Measurements from ENCODE around the gene CD79B.
A peak's percentile ranks its signal among the peaks of the same experiment; 100 is the strongest.

The CD79B gene

GRCh38 chr17:63931981-63932561 lies at the start of gene CD79B:
TSS of gene CD79B (minus strand) at chr17:63932331. CDS start at chr17:63932261, 70 bp downstream.
- peak; percentile 23 to 62 for DNase-seq

GRCh38 chr17:63978272-63979200 lies 46.4 kb upstream of the CD79B start:
- DNase-seq, result no peak

GRCh38 chr17:63976702-63977101 lies 44.6 kb upstream of the CD79B start:
- no peak for DNase-seq

- DNase-seq, result no peak
These were observed 43.5 kb upstream of the CD79B start for GRCh38 chr17:63975541-63976092.

- no peak for DNase-seq
These were observed 42.6 kb upstream of the CD79B start for GRCh38 chr17:63974594-63975192.

- DNase-seq, result no peak
These were observed 41.9 kb upstream of the CD79B start for GRCh38 chr17:63973930-63974593.

- no peak for DNase-seq
These were observed 41.1 kb upstream of the CD79B start for GRCh38 chr17:63973247-63973646.

GRCh38 chr17:63972796-63973195 lies 40.7 kb upstream of the CD79B start, which contains the start of gene SCN4A:
TSS of gene SCN4A (minus strand) at chr17:63972918. CDS start at chr17:63972841, 77 bp downstream.
- DNase-seq, result no peak

GRCh38 chr17:63969278-63969677 lies 37.1 kb upstream of the CD79B start:
- DNase-seq, result no peak

- no peak for DNase-seq
These were observed 35.8 kb upstream of the CD79B start for GRCh38 chr17:63967953-63968352.

GRCh38 chr17:63966646-63967264 lies 34.6 kb upstream of the CD79B start:
- DNase-seq, result peak in 1 of 2 donors; percentile 33

GRCh38 chr17:63963123-63963522 lies 31.0 kb upstream of the CD79B start:
- DNase-seq, result no peak

- DNase-seq, result no peak
These were observed 30.2 kb upstream of the CD79B start for GRCh38 chr17:63962298-63962744.

- peak; percentile 55 to 72 for DNase-seq
These were observed 29.5 kb upstream of the CD79B start for GRCh38 chr17:63961355-63962212.

GRCh38 chr17:63960430-63960829 lies 28.3 kb upstream of the CD79B start:
- DNase-seq, result no peak

GRCh38 chr17:63960006-63960405 lies 27.9 kb upstream of the CD79B start:
- DNase-seq, result no peak

- no peak for DNase-seq
These were observed 24.3 kb upstream of the CD79B start for GRCh38 chr17:63956296-63956920.

- no peak for DNase-seq
These were observed 23.7 kb upstream of the CD79B start for GRCh38 chr17:63955791-63956190.

- no peak for DNase-seq
These were observed 23.1 kb upstream of the CD79B start for GRCh38 chr17:63955232-63955631.

GRCh38 chr17:63954402-63955063 lies 22.4 kb upstream of the CD79B start:
- peak; percentile 44 to 72 for DNase-seq
